HCT116 (cell line): ENCODE measurements around the gene EHD3.

Experiments used
- CEBPB ChIP-seq: IDR thresholded peaks from 2 replicates; pipeline ENCODE4 v1.6.1; 2012; ENCODE audit warnings: low read depth
- ELF1 ChIP-seq: IDR thresholded peaks from 2 replicates; pipeline ENCODE4 v1.6.1; 2012; ENCODE audit warnings: low read depth, borderline replicate concordance
- EZH2phosphoT487 ChIP-seq: fragments of 200-600 bp; IDR thresholded peaks from 2 replicates; pipeline ENCODE4 v1.6.1; 2018; ENCODE audit warnings: antibody characterized with exemption, borderline replicate concordance
- POLR2A ChIP-seq: IDR thresholded peaks from 2 replicates; pipeline ENCODE4 v1.7.0; 2011; ENCODE audit warnings: borderline replicate concordance; ENCODE audit not compliant: insufficient read depth, insufficient read length; ENCODE audit errors: extremely low read depth
- SP1 ChIP-seq: IDR thresholded peaks from 2 replicates; pipeline ENCODE4 v1.6.1; 2012; ENCODE audit warnings: low read depth
- TF ChIP-seq, protein P1 (sequence below), 3 experiments: fragments of 200-600 bp in 1 of 3; sonication (generic) in 1 of 3; IDR thresholded peaks in 2 of 3; conservative IDR thresholded peaks in 1 of 3; 2 replicates each; pipeline ENCODE4 v1.5.1; 2012 to 2017; ENCODE audit warnings: low read depth in 2 of 3, low read length in 2 of 3, antibody characterized with exemption in 1 of 3, borderline replicate concordance in 1 of 3, control low read depth in 1 of 3, mild to moderate bottlenecking in 1 of 3, mixed read lengths in 1 of 3, mixed run types in 1 of 3, moderate library complexity in 1 of 3; ENCODE audit not compliant: insufficient read depth in 1 of 3

DNA sequence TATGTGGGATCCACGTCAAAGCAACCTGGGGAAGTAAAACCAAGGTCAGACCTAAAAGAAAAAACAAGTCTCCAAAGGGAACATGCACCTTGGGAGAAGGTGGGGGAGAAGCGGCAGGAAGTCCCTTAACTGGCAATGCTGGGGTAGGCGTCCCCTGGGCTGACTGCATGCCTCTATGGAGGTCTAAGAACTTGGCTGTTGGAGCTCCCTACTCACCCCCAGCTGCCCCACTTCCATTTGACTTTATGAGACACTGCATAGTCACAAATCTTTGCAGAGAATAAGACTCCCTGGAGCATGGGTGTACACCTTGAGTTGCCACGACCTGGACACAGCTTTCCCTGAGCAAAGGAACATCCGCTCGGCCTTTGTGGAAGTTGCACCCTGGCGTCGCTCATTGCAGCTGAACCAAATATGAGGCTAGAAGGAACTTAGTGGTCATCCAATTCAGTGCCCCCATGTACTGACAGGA is 19.5 kb upstream of the EHD3 start:
- TF ChIP-seq, protein P1, sequence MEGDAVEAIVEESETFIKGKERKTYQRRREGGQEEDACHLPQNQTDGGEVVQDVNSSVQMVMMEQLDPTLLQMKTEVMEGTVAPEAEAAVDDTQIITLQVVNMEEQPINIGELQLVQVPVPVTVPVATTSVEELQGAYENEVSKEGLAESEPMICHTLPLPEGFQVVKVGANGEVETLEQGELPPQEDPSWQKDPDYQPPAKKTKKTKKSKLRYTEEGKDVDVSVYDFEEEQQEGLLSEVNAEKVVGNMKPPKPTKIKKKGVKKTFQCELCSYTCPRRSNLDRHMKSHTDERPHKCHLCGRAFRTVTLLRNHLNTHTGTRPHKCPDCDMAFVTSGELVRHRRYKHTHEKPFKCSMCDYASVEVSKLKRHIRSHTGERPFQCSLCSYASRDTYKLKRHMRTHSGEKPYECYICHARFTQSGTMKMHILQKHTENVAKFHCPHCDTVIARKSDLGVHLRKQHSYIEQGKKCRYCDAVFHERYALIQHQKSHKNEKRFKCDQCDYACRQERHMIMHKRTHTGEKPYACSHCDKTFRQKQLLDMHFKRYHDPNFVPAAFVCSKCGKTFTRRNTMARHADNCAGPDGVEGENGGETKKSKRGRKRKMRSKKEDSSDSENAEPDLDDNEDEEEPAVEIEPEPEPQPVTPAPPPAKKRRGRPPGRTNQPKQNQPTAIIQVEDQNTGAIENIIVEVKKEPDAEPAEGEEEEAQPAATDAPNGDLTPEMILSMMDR (IDR thresholded peaks at IDR 0.05 in 2 of 3, conservative IDR thresholded peaks at IDR 0.05 in 1 of 3; ENCODE audit: borderline replicate concordance in 1 of 3, insufficient read depth in 1 of 3, low read depth in 2 of 3, low read length in 2 of 3) = no peak
- TF ChIP-seq SP1 (no peak), EZH2phosphoT487 (no peak), POLR2A (no peak), ELF1 (no peak), CEBPB (no peak)
